Heart left ventricle (tissue), 13 donors: ENCODE measurements around the gene SYNJ1.

Experiments
- POLR2A ChIP-seq, 2 donors: fragments of 450-650 bp; IDR thresholded peaks; one replicate each; pipeline ENCODE4 v1.6.1; 2017; ENCODE audit warnings: antibody characterized with exemption in 2 of 2, mild to moderate bottlenecking in 2 of 2, moderate library complexity in 2 of 2
- TF ChIP-seq, protein P1 (sequence below), 12 donors: fragments of 200-600 bp; sonication (generic) in 4 of 12; IDR thresholded peaks; one replicate each; pipeline versions ENCODE4 v1.5.0 to v1.8.0; 2018 to 2022; ENCODE audit warnings: antibody characterized with exemption in 12 of 12, mild to moderate bottlenecking in 5 of 12
- donor health status: ischemic (EF 13 %, LVEDD 7.1; RV severe dilation, severe dysfunction).
- donor health status: DM: no; HTN: yes; CAD: no.
- donor health status: DM: no; HTN: no; CAD: no.
- donor health status: ischemic (EF 25% LVEDD 6.9; RV normal size, moderate dysfunction).
- donor health status: ischemic (EF 25% LVEDD 5.7; RV mildly dilated, moderate dysfunction).
- donor health status: ischemic (EF 35%, LVEDD 5.7; RV mildly dilated, moderate dysfunction).
- donor health status: nonischemic (EF 11% LVEDD 7.7; RV severe dilation, severe dysfunction).
- donor health status: DM: yes; HTN: yes; CAD: no.
- donor health status: PGD.
- donor health status: ischemic (EF 29% LVEDD 5.4; RV normal size, mild dysfunction).
- donor health status: nonischemic (EF 23%, LVEDD 6.1; RV moderate dilation, normal function).

GRCh38 chr21:32772281-32773047, 44.7 kb upstream of the SYNJ1 start:
- TF ChIP-seq POLR2A (IDR thresholded peaks at IDR 0.05): no peak
- TF ChIP-seq, protein P1, sequence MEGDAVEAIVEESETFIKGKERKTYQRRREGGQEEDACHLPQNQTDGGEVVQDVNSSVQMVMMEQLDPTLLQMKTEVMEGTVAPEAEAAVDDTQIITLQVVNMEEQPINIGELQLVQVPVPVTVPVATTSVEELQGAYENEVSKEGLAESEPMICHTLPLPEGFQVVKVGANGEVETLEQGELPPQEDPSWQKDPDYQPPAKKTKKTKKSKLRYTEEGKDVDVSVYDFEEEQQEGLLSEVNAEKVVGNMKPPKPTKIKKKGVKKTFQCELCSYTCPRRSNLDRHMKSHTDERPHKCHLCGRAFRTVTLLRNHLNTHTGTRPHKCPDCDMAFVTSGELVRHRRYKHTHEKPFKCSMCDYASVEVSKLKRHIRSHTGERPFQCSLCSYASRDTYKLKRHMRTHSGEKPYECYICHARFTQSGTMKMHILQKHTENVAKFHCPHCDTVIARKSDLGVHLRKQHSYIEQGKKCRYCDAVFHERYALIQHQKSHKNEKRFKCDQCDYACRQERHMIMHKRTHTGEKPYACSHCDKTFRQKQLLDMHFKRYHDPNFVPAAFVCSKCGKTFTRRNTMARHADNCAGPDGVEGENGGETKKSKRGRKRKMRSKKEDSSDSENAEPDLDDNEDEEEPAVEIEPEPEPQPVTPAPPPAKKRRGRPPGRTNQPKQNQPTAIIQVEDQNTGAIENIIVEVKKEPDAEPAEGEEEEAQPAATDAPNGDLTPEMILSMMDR (IDR thresholded peaks at IDR 0.05): no peak
